Embryonic facial prominence (tissue), 1 donor: ENCODE measurements around the gene PRUNE2.
"Not testable (repeated sequence)": the region's sequence is repeated elsewhere in the genome, so short reads cannot be mapped to it uniquely, and the experiment has no call there.

ENCODE experiments used
- DNase-seq: peaks from one replicate; pipeline ENCODE4 v3.0.0-alpha.2; 2016; ENCODE audit errors: extremely low spot score

The PRUNE2 gene

GRCh38 chr9:76863832-76864231 lies 42.1 kb downstream of the PRUNE2 start:
- DNase-seq = no peak

GRCh38 chr9:76859860-76860259 lies 46.1 kb downstream of the PRUNE2 start:
- DNase-seq = no peak

- not testable (repeated sequence) for DNase-seq
These were observed 47.7 kb downstream of the PRUNE2 start for GRCh38 chr9:76858248-76858647.

- DNase-seq = no peak
These were observed 49.9 kb downstream of the PRUNE2 start for GRCh38 chr9:76856016-76856415.

- DNase-seq = no peak
These were observed 50.9 kb downstream of the PRUNE2 start for GRCh38 chr9:76855015-76855414.

- DNase-seq = no peak
These were observed 53.9 kb downstream of the PRUNE2 start for GRCh38 chr9:76852026-76852425.

GRCh38 chr9:76846297-76846696 lies 59.6 kb downstream of the PRUNE2 start:
- no peak for DNase-seq

- DNase-seq = no peak
These were observed 60.7 kb downstream of the PRUNE2 start for GRCh38 chr9:76845254-76845653.

- no peak for DNase-seq
These were observed 70.2 kb downstream of the PRUNE2 start for GRCh38 chr9:76835571-76836283.

GRCh38 chr9:76828447-76828846 lies 77.5 kb downstream of the PRUNE2 start:
- no peak for DNase-seq

GRCh38 chr9:76827296-76828080 lies 78.4 kb downstream of the PRUNE2 start:
- no peak for DNase-seq

- DNase-seq = no peak
These were observed 85.5 kb downstream of the PRUNE2 start for GRCh38 chr9:76820431-76820830.

- no peak for DNase-seq
These were observed 87.6 kb downstream of the PRUNE2 start for GRCh38 chr9:76818271-76818670.

GRCh38 chr9:76817489-76817888 lies 88.4 kb downstream of the PRUNE2 start:
- DNase-seq = no peak

- no peak for DNase-seq
These were observed 93.3 kb downstream of the PRUNE2 start for GRCh38 chr9:76812591-76812990.

GRCh38 chr9:76810377-76810957 lies 95.4 kb downstream of the PRUNE2 start:
- DNase-seq = no peak

GRCh38 chr9:76808636-76809035 lies 97.3 kb downstream of the PRUNE2 start:
- DNase-seq = no peak

- DNase-seq = no peak
These were observed 102.2 kb downstream of the PRUNE2 start for GRCh38 chr9:76803762-76804161.

GRCh38 chr9:76803083-76803482 lies 102.8 kb downstream of the PRUNE2 start:
- no peak for DNase-seq

- no peak for DNase-seq
These were observed 105.0 kb downstream of the PRUNE2 start for GRCh38 chr9:76800901-76801300.

- no peak for DNase-seq
These were observed 106.4 kb downstream of the PRUNE2 start for GRCh38 chr9:76799473-76799872.

- no peak for DNase-seq
These were observed 107.4 kb downstream of the PRUNE2 start for GRCh38 chr9:76798527-76798926.

- no peak for DNase-seq
These were observed 109.6 kb downstream of the PRUNE2 start for GRCh38 chr9:76796296-76796695.
